Esophagus muscularis mucosa (tissue), 4 donors: ENCODE data around the gene LSM14B. TPM values are rescaled to one million over a fixed set of nuclear protein-coding genes. Genes with fewer than 3 reads are reported as not detected.

Experiments
- DNase-seq: peaks from one replicate; pipeline ENCODE4 v3.0.0-alpha.2; 2017; ENCODE audit errors: extremely low spot score
- H3K27ac ChIP-seq, 4 donors: fragments of 200-600 bp; sonication (generic); replicated peaks in 1 of 4; 1 replicate in 3 of 4; 2 replicates in 1 of 4; pipeline ENCODE4 v1.5.1; 2016 to 2019; ENCODE audit warnings: mild to moderate bottlenecking in 1 of 4
- H3K27me3 ChIP-seq, 4 donors: fragments of 200-600 bp; sonication (generic); one replicate each; pipeline versions ENCODE4 v1.5.1 to v1.6.0; 2016 to 2019
- H3K36me3 ChIP-seq, 4 donors: fragments of 200-600 bp; sonication (generic); one replicate each; pipeline ENCODE4 v1.5.1; 2016 to 2019
- H3K4me1 ChIP-seq, 4 donors: fragments of 200-600 bp; sonication (generic); one replicate each; pipeline ENCODE4 v1.5.1; 2016 to 2019
- H3K4me3 ChIP-seq, 4 donors: fragments of 200-600 bp; sonication (generic); 1 replicate in 2 of 4; 2 replicates in 2 of 4; pipeline ENCODE4 v1.5.1; 2016 to 2019; ENCODE audit warnings: mild to moderate bottlenecking in 4 of 4, moderate library complexity in 1 of 4
- H3K9me3 ChIP-seq, 4 donors: fragments of 200-600 bp; sonication (generic); 1 replicate in 3 of 4; 2 replicates in 1 of 4; pipeline ENCODE4 v1.5.1; 2016 to 2019
- CTCF ChIP-seq, 3 experiments: fragments of 200-600 bp in 2 of 3; fragments of 450-650 bp in 1 of 3; sonication (generic) in 2 of 3; IDR thresholded peaks; one replicate each; pipeline ENCODE4 v1.5.1; 2017 to 2019; ENCODE audit warnings: antibody characterized with exemption in 3 of 3, mild to moderate bottlenecking in 2 of 3, moderate library complexity in 1 of 3
- EP300 ChIP-seq: sonication (generic); formaldehyde crosslinking; IDR thresholded peaks from one replicate; pipeline ENCODE4 v1.6.1; 2017; ENCODE audit warnings: antibody characterized with exemption
- POLR2A ChIP-seq: fragments of 450-650 bp; IDR thresholded peaks from one replicate; pipeline ENCODE4 v1.6.1; 2017; ENCODE audit warnings: antibody characterized with exemption, moderate library complexity, mild to moderate bottlenecking, low read depth
- POLR2AphosphoS5 ChIP-seq, 2 donors: sonication (generic); formaldehyde crosslinking; IDR thresholded peaks; one replicate each; pipeline ENCODE4 v1.6.1; 2017; ENCODE audit warnings: antibody characterized with exemption in 2 of 2
- WGBS: methylation state at CpG from one replicate; pipeline ENCODE4 v1.1.5; 2018; 5-methylcytosine and 5-hydroxymethylcytosine counted together
- intact Hi-C: fragments of 100-400 bp; cut with DNase I; formaldehyde crosslinking; loops from one replicate; pipeline ENCODE4 v1.15.1; 2023
- total RNA-seq, 4 donors: library from RNA; depleted of rRNA; stranded (reverse); fragments of >200 nt; gene quantifications; one replicate each; pipeline versions ENCODE4 v1.1.0 to v1.2.1, GENCODE V29; 2016

The LSM14B gene
- total RNA-seq, 4 donors from 2014 or later: 24.9 to 38.8 (median 32.4) TPM

GRCh38 chr20:62118113-62119043 is 3.9 kb upstream of the LSM14B start:
- no peak overlapping the region for H3K27ac ChIP-seq
- intact Hi-C loops: no loop called here
- H3K27me3 ChIP-seq: peaks cover 0 to 57% (median 2%) of the 10 kb centered on the region in 4 donors
- H3K4me1 ChIP-seq: peaks cover 13 to 36% (median 18%) of the 10 kb centered on the region in 4 donors
- peaks cover 0 to 4% (median 1%) of the 10 kb centered on the region in 4 donors for H3K9me3 ChIP-seq
- H3K4me3 ChIP-seq: no peak overlapping the region
- 62% methylated on average over 21 of the region's 21 CpGs for WGBS
- TF ChIP-seq POLR2AphosphoS5 (IDR thresholded peaks at IDR 0.05): no peak
- TF ChIP-seq POLR2A: no peak
- TF ChIP-seq EP300: no peak
- TF ChIP-seq CTCF (IDR thresholded peaks at IDR 0.05): no peak
- no peak for DNase-seq
- H3K36me3 ChIP-seq: no peaks in the 10 kb centered on the region

GRCh38 chr20:62119115-62119514 is 3.2 kb upstream of the LSM14B start:
- DNase-seq: no peak
- H3K9me3 ChIP-seq: no peaks in the 10 kb centered on the region
- 80% methylated on average over 3 of the region's 5 CpGs for WGBS
- peaks cover 0 to under 1% (median 0%) of the 10 kb centered on the region in 4 donors for H3K36me3 ChIP-seq
- peaks cover 0 to 49% (median 2%) of the 10 kb centered on the region in 4 donors for H3K27me3 ChIP-seq
- no peak overlapping the region for H3K27ac ChIP-seq
- TF ChIP-seq EP300 (no peak), POLR2A (no peak), CTCF (IDR thresholded peaks at IDR 0.05) (no peak), POLR2AphosphoS5 (IDR thresholded peaks at IDR 0.05) (no peak)
- intact Hi-C loops: no loop called here
- peaks cover 20 to 43% (median 25%) of the 10 kb centered on the region in 4 donors for H3K4me1 ChIP-seq
- H3K4me3 ChIP-seq: no peak overlapping the region

- H3K4me1 ChIP-seq: peaks cover 26 to 46% (median 31%) of the 10 kb centered on the region in 4 donors
- DNase-seq: no peak
- H3K36me3 ChIP-seq: peaks cover 0 to 6% (median 4%) of the 10 kb centered on the region in 4 donors
- intact Hi-C loops: no loop called here
- 62% methylated on average over 10 of the region's 10 CpGs for WGBS
- H3K27me3 ChIP-seq: peaks cover 0 to 43% (median 2%) of the 10 kb centered on the region in 4 donors
- TF ChIP-seq POLR2A: no peak
- TF ChIP-seq CTCF (IDR thresholded peaks at IDR 0.05): no peak
- TF ChIP-seq POLR2AphosphoS5 (IDR thresholded peaks at IDR 0.05): no peak
- TF ChIP-seq EP300: no peak
- no peak overlapping the region for H3K4me3 ChIP-seq
- no peak overlapping the region for H3K27ac ChIP-seq
- no peaks in the 10 kb centered on the region for H3K9me3 ChIP-seq
These were observed 2.5 kb upstream of the LSM14B start for GRCh38 chr20:62119591-62120364.

GRCh38 chr20:62120365-62120762 is 1.9 kb upstream of the LSM14B start:
- no peak overlapping the region for H3K4me3 ChIP-seq
- no peak overlapping the region for H3K27ac ChIP-seq
- intact Hi-C loops: no loop called here
- H3K36me3 ChIP-seq: peaks cover 5 to 12% (median 10%) of the 10 kb centered on the region in 4 donors
- TF ChIP-seq CTCF (IDR thresholded peaks at IDR 0.05) (no peak), POLR2AphosphoS5 (IDR thresholded peaks at IDR 0.05) (no peak), POLR2A (no peak), EP300 (no peak)
- H3K9me3 ChIP-seq: no peaks in the 10 kb centered on the region
- peaks cover 0 to 37% (median 2%) of the 10 kb centered on the region in 4 donors for H3K27me3 ChIP-seq
- H3K4me1 ChIP-seq: peaks cover 26 to 46% (median 31%) of the 10 kb centered on the region in 4 donors
- WGBS: 84% methylated on average over 5 of the region's 5 CpGs
- DNase-seq: no peak
